Esophagus muscularis mucosa (tissue), 4 donors: ENCODE results near the gene UNC45B. TPM values are rescaled to one million over a fixed set of nuclear protein-coding genes. Genes with fewer than 3 reads are reported as not detected.

ENCODE experiments used
- DNase-seq: peaks from one replicate; pipeline ENCODE4 v3.0.0-alpha.2; 2017; ENCODE audit errors: extremely low spot score
- H3K27ac ChIP-seq, 4 donors: fragments of 200-600 bp; sonication (generic); replicated peaks in 1 of 4; 1 replicate in 3 of 4; 2 replicates in 1 of 4; pipeline ENCODE4 v1.5.1; 2016 to 2019; ENCODE audit warnings: mild to moderate bottlenecking in 1 of 4
- H3K27me3 ChIP-seq, 4 donors: fragments of 200-600 bp; sonication (generic); one replicate each; pipeline versions ENCODE4 v1.5.1 to v1.6.0; 2016 to 2019
- H3K36me3 ChIP-seq, 4 donors: fragments of 200-600 bp; sonication (generic); one replicate each; pipeline ENCODE4 v1.5.1; 2016 to 2019
- H3K4me1 ChIP-seq, 4 donors: fragments of 200-600 bp; sonication (generic); one replicate each; pipeline ENCODE4 v1.5.1; 2016 to 2019
- H3K4me3 ChIP-seq, 4 donors: fragments of 200-600 bp; sonication (generic); 1 replicate in 2 of 4; 2 replicates in 2 of 4; pipeline ENCODE4 v1.5.1; 2016 to 2019; ENCODE audit warnings: mild to moderate bottlenecking in 4 of 4, moderate library complexity in 1 of 4
- H3K9me3 ChIP-seq, 4 donors: fragments of 200-600 bp; sonication (generic); 1 replicate in 3 of 4; 2 replicates in 1 of 4; pipeline ENCODE4 v1.5.1; 2016 to 2019
- EP300 ChIP-seq: sonication (generic); formaldehyde crosslinking; IDR thresholded peaks from one replicate; pipeline ENCODE4 v1.6.1; 2017; ENCODE audit warnings: antibody characterized with exemption
- POLR2A ChIP-seq: fragments of 450-650 bp; IDR thresholded peaks from one replicate; pipeline ENCODE4 v1.6.1; 2017; ENCODE audit warnings: antibody characterized with exemption, moderate library complexity, mild to moderate bottlenecking, low read depth
- POLR2AphosphoS5 ChIP-seq, 2 donors: sonication (generic); formaldehyde crosslinking; IDR thresholded peaks; one replicate each; pipeline ENCODE4 v1.6.1; 2017; ENCODE audit warnings: antibody characterized with exemption in 2 of 2
- WGBS: methylation state at CpG from one replicate; pipeline ENCODE4 v1.1.5; 2018; 5-methylcytosine and 5-hydroxymethylcytosine counted together
- intact Hi-C: fragments of 100-400 bp; cut with DNase I; formaldehyde crosslinking; loops from one replicate; pipeline ENCODE4 v1.15.1; 2023
- total RNA-seq, 4 donors: library from RNA; depleted of rRNA; stranded (reverse); fragments of >200 nt; gene quantifications; one replicate each; pipeline versions ENCODE4 v1.1.0 to v1.2.1, GENCODE V29; 2016
- TF ChIP-seq, protein P1 (sequence below), 3 experiments: fragments of 200-600 bp in 2 of 3; fragments of 450-650 bp in 1 of 3; sonication (generic) in 2 of 3; IDR thresholded peaks; one replicate each; pipeline ENCODE4 v1.5.1; 2017 to 2019; ENCODE audit warnings: antibody characterized with exemption in 3 of 3, mild to moderate bottlenecking in 2 of 3, moderate library complexity in 1 of 3

UNC45B gene, protein sequence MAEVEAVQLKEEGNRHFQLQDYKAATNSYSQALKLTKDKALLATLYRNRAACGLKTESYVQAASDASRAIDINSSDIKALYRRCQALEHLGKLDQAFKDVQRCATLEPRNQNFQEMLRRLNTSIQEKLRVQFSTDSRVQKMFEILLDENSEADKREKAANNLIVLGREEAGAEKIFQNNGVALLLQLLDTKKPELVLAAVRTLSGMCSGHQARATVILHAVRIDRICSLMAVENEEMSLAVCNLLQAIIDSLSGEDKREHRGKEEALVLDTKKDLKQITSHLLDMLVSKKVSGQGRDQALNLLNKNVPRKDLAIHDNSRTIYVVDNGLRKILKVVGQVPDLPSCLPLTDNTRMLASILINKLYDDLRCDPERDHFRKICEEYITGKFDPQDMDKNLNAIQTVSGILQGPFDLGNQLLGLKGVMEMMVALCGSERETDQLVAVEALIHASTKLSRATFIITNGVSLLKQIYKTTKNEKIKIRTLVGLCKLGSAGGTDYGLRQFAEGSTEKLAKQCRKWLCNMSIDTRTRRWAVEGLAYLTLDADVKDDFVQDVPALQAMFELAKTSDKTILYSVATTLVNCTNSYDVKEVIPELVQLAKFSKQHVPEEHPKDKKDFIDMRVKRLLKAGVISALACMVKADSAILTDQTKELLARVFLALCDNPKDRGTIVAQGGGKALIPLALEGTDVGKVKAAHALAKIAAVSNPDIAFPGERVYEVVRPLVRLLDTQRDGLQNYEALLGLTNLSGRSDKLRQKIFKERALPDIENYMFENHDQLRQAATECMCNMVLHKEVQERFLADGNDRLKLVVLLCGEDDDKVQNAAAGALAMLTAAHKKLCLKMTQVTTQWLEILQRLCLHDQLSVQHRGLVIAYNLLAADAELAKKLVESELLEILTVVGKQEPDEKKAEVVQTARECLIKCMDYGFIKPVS
- total RNA-seq: under 1 TPM in 3 of 4 donors, not detected in 1; under 0.01 to 0.23 (median 0.06) TPM

DNA sequence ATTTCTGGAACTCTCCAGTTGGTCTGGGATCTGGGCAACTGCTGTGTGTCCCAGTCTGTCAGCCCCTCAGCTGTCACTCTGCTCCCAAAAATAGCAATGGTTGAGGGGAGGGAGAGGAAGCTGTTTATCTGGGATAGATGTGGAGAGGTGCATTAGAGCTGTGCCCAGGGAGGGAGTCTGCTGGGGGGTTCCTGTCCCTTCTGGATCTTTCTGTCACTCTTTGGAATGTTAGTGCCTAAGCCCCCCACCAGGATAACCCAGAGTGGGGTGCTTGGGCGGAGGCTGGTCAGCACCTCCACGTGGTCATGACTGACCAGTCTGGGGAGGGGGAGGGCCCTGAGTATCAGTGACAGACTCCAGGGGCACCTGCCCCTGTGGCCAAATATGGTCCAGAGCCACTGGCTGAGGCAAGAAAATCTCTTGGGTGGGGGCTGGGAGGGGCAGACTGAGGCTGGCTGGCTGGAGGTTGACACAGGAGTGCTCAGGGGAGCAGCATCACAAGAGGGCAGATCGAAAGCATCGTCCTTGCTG is at the start of gene UNC45B:
UNC45B (plus strand) TSS at position 443 of the 531 bp plus-strand sequence. CDS start 447 bp downstream, outside the sequence.
- H3K27me3 ChIP-seq: peaks cover 0 to 3% (median 0%) of the 10 kb centered on the region in 4 donors
- no peak within 1 kb of the TSS for H3K4me3 ChIP-seq
- intact Hi-C loops: no loop called here
- DNase-seq: no peak
- 90% methylated on average over 3 of the region's 4 CpGs for WGBS
- peaks cover 0 to 4% (median 2%) of the 10 kb centered on the region in 4 donors for H3K4me1 ChIP-seq
- H3K36me3 ChIP-seq: peaks cover 0 to 12% (median 0%) of the 10 kb centered on the region in 4 donors
- TF ChIP-seq, protein P1, sequence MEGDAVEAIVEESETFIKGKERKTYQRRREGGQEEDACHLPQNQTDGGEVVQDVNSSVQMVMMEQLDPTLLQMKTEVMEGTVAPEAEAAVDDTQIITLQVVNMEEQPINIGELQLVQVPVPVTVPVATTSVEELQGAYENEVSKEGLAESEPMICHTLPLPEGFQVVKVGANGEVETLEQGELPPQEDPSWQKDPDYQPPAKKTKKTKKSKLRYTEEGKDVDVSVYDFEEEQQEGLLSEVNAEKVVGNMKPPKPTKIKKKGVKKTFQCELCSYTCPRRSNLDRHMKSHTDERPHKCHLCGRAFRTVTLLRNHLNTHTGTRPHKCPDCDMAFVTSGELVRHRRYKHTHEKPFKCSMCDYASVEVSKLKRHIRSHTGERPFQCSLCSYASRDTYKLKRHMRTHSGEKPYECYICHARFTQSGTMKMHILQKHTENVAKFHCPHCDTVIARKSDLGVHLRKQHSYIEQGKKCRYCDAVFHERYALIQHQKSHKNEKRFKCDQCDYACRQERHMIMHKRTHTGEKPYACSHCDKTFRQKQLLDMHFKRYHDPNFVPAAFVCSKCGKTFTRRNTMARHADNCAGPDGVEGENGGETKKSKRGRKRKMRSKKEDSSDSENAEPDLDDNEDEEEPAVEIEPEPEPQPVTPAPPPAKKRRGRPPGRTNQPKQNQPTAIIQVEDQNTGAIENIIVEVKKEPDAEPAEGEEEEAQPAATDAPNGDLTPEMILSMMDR (IDR thresholded peaks at IDR 0.05): no peak
- TF ChIP-seq EP300 (no peak), POLR2AphosphoS5 (IDR thresholded peaks at IDR 0.05) (no peak), POLR2A (no peak)
- no peaks in the 10 kb centered on the region for H3K9me3 ChIP-seq
- no peak within 1 kb of the TSS for H3K27ac ChIP-seq

DNA sequence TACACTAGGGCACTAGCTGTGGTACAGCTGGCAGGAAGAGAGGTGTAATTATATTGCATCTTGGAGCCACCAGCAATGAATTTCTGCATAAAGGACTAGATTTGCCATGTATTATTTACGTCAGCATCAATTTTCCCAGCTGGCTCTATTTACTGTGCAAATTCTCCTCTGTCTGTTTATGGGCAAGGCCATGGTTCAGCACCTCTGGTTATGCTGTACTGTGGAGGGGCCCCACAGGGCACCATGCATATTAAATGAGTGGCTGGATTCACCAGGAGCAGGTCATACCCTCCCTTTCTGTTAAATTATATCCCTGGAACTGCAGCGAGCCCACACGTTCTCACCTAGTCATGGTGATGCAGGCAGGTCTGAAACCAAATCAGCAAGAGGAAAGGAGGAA is 47.7 kb upstream of the UNC45B start:
- 77% methylated on average over 3 of the region's 3 CpGs for WGBS
- TF ChIP-seq POLR2A: no peak
- no peak for TF ChIP-seq EP300
- TF ChIP-seq, protein P1 (IDR thresholded peaks at IDR 0.05): no peak
- no peak for TF ChIP-seq POLR2AphosphoS5 (IDR thresholded peaks at IDR 0.05)
- Histone ChIP-seq H3K36me3 (peaks cover 17 to 78% (median 52%) of the 10 kb centered on the region in 4 donors), H3K4me3 (no peak overlapping the region), H3K4me1 (no peaks in the 10 kb centered on the region), H3K27me3 (no peaks in the 10 kb centered on the region), H3K9me3 (no peaks in the 10 kb centered on the region), H3K27ac (no peak overlapping the region)
- intact Hi-C loops: no loop called here
- no peak for DNase-seq

DNA sequence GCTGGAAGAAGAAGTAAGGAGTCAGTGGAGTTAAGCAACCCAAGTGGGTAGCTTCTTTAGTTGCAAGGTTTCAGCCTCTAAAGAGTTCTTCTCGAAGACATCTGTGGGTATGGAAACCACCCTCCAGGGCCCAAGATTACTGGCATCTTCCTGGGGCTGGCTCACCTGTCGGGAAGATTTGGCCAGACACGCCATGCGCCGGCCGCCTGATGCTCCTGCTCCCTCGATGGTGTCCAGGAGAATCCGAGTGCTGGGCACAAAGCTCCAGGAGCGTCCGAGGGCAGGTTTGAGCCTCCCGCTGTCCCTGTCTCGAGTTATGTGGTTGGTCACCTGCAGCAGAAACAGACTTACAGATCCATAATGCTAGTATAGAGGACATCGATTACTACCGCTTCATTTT is 46.6 kb upstream of the UNC45B start:
- intact Hi-C loops: no loop called here
- 95% methylated on average over 14 of the region's 14 CpGs for WGBS
- H3K9me3 ChIP-seq: no peaks in the 10 kb centered on the region
- no peak overlapping the region for H3K4me3 ChIP-seq
- H3K27me3 ChIP-seq: no peaks in the 10 kb centered on the region
- no peak overlapping the region for H3K27ac ChIP-seq
- no peak for DNase-seq
- H3K4me1 ChIP-seq: no peaks in the 10 kb centered on the region
- H3K36me3 ChIP-seq: peaks cover 17 to 88% (median 62%) of the 10 kb centered on the region in 4 donors
- TF ChIP-seq, protein P1 (IDR thresholded peaks at IDR 0.05): no peak
- no peak for TF ChIP-seq EP300
- TF ChIP-seq POLR2AphosphoS5 (IDR thresholded peaks at IDR 0.05): no peak
- no peak for TF ChIP-seq POLR2A

DNA sequence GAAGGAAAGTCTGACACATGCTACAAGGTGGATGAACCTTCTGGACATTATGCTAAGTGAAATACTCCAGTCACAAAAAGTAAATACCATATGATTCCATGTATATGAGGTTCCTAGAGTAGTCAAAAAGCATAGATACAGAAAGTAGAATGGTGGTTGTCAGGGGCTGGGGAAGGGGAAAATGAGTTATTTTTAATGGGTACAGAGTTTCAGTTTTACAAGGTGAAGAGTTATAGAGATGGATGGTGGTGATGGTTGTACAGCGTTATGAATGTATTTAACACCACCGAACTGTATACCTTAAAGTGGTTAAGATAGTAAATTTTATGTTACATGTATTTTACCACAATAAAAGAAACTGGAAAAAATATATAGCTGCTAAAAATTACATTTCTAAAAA is 45.9 kb upstream of the UNC45B start:
- Histone ChIP-seq H3K9me3 (no peaks in the 10 kb centered on the region), H3K4me1 (no peaks in the 10 kb centered on the region), H3K27me3 (no peaks in the 10 kb centered on the region), H3K4me3 (no peak overlapping the region), H3K27ac (no peak overlapping the region), H3K36me3 (peaks cover 17 to 91% (median 66%) of the 10 kb centered on the region in 4 donors)
- no peak for DNase-seq
- 89% methylated on average over 2 of the region's 2 CpGs for WGBS
- TF ChIP-seq, protein P1 (IDR thresholded peaks at IDR 0.05): no peak
- no peak for TF ChIP-seq POLR2A
- no peak for TF ChIP-seq POLR2AphosphoS5 (IDR thresholded peaks at IDR 0.05)
- TF ChIP-seq EP300: no peak
- intact Hi-C loops: no loop called here
